ENCODE measurements around the gene SLC1A2. TPM values are rescaled to one million over a fixed set of nuclear protein-coding genes. Genes with fewer than 3 reads are reported as not detected.
A peak's percentile ranks its signal among the peaks of the same experiment; 100 is the strongest.

The SLC1A2 gene
- total RNA-seq, result not detected

GRCh38 chr11:35419184-35419829 lies at the start of gene SLC1A2:
SLC1A2 (minus strand) TSS chr11:35419558; CDS start chr11:35418966, 592 bp downstream.
- CTCF ChIA-PET, result no interaction called here
- POLR2A ChIA-PET, result no interaction called here
- no peaks in the 10 kb centered on the region for H3K36me3 Mint-ChIP-seq (ENCODE audit: low read depth)

GRCh38 chr11:35466058-35466457 lies 46.7 kb upstream of the SLC1A2 start:
- ChIA-PET CTCF (interaction anchor here (0.6 kb wide), 1 partner anchor 815 kb away, joined by 5 read pairs; no protein-coding TSS in a partner anchor), POLR2A (no interaction called here)
- H3K4me3 Mint-ChIP-seq, result no peak overlapping the region
- no peaks in the 10 kb centered on the region for H3K4me1 Mint-ChIP-seq
- no peaks in the 10 kb centered on the region for H3K9me3 Mint-ChIP-seq
- no peak for DNase-seq
- H3K27ac Mint-ChIP-seq, result no peak overlapping the region
- H3K36me3 Mint-ChIP-seq (ENCODE audit: low read depth), result no peaks in the 10 kb centered on the region
- H3K27me3 Mint-ChIP-seq, result peaks cover 17% of the 10 kb centered on the region

More at GRCh38 chr11:35419184-35419829, at the start of gene SLC1A2:
- no peaks in the 10 kb centered on the region for H3K9me3 Mint-ChIP-seq
- H3K27me3 Mint-ChIP-seq, result peaks cover 88% of the 10 kb centered on the region
- peak within 1 kb of the TSS; percentile 43 for H3K27ac Mint-ChIP-seq
- peak within 1 kb of the TSS; percentile 46 for H3K4me3 Mint-ChIP-seq
- H3K4me1 Mint-ChIP-seq, result peaks cover 12% of the 10 kb centered on the region
- DNase-seq, result no peak

DNA sequence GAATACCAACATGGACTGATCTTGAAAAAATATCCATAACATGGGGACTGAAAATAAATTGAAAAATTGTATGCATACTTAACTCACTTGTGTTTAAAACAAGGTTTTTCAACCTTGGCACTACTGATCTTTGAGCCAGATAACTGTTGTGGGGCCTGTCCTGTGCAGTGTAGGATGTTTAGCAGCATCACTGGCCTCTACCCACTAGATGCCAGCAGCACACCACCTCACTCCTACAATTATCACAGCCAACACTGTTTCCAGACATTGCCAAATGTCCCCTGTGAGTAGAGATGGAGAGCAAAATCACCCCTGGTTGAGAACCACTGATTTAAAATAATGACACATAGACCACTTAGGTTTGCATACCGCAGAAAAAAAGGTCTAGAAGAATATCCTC lies 45.0 kb upstream of the SLC1A2 start:
- H3K27me3 Mint-ChIP-seq, result peaks cover 17% of the 10 kb centered on the region
- no peak for DNase-seq
- H3K4me1 Mint-ChIP-seq, result no peaks in the 10 kb centered on the region
- H3K36me3 Mint-ChIP-seq (ENCODE audit: low read depth), result no peaks in the 10 kb centered on the region
- H3K4me3 Mint-ChIP-seq, result no peak overlapping the region
- POLR2A ChIA-PET, result no interaction called here
- CTCF ChIA-PET, result no interaction called here
- no peak overlapping the region for H3K27ac Mint-ChIP-seq
- no peaks in the 10 kb centered on the region for H3K9me3 Mint-ChIP-seq

DNA sequence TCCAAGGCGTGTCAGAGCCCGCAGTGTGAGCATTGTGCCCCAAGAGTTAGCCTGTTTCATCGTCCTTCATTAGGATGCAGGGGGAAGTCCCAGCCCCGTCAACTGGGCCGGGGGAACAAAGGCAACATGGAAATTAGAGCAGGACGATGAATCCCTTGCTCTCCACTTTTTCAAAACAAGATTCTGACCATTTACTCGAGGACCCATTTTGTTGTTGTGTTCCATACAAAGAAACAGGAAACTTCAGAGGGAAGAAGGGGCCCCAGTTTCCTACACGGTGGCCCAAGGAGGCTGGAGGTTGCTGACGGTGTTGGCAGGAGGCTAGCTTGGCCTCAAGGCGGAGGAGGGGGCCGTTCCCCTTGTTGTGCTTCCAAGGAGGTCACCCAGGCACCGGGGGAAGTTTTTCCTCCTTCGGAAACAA lies 44.0 kb upstream of the SLC1A2 start:
- no peak overlapping the region for H3K27ac Mint-ChIP-seq
- POLR2A ChIA-PET, result no interaction called here
- CTCF ChIA-PET, result no interaction called here
- H3K36me3 Mint-ChIP-seq (ENCODE audit: low read depth), result no peaks in the 10 kb centered on the region
- peaks cover 18% of the 10 kb centered on the region for H3K27me3 Mint-ChIP-seq
- no peaks in the 10 kb centered on the region for H3K4me1 Mint-ChIP-seq
- no peak overlapping the region for H3K4me3 Mint-ChIP-seq
- H3K9me3 Mint-ChIP-seq, result no peaks in the 10 kb centered on the region
- DNase-seq, result no peak

DNA sequence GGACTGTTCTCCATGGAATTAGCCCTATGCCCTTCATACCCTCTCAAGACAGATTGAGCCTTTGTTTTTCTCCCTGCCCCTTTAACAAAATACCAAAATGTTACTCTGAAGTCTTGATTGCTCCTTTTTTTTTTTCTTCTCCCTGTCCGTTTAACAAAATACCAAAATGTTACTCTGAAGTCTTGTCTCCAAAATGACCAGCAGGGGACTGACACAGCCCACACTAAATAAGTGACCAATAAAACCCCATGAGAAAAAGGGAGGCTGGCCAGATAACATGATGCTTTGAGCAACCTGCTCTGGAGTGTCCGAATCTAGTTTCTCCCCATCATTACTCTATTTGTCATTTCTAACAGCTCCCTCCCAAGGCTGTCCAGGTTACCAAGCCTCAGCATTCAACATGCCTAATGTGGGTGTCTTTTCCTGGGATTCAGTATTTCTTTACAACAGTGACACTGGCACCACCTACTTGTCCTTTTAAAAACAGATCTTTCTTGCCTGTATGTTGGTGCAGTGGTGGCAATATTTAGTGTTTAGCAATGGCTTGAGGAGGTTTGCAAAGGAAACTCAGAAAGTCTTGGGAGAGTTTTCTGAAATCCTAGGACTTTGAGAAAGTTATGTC lies 42.7 kb upstream of the SLC1A2 start:
- H3K36me3 Mint-ChIP-seq (ENCODE audit: low read depth), result no peaks in the 10 kb centered on the region
- CTCF ChIA-PET, result interaction anchor here (0.6 kb wide), 1 partner anchor 36 kb away, joined by 3 read pairs; no protein-coding TSS in a partner anchor
- peaks cover 11% of the 10 kb centered on the region for H3K27me3 Mint-ChIP-seq
- no peaks in the 10 kb centered on the region for H3K9me3 Mint-ChIP-seq
- H3K4me1 Mint-ChIP-seq, result no peaks in the 10 kb centered on the region
- H3K27ac Mint-ChIP-seq, result no peak overlapping the region
- POLR2A ChIA-PET, result no interaction called here
- H3K4me3 Mint-ChIP-seq, result no peak overlapping the region
- no peak for DNase-seq

DNA sequence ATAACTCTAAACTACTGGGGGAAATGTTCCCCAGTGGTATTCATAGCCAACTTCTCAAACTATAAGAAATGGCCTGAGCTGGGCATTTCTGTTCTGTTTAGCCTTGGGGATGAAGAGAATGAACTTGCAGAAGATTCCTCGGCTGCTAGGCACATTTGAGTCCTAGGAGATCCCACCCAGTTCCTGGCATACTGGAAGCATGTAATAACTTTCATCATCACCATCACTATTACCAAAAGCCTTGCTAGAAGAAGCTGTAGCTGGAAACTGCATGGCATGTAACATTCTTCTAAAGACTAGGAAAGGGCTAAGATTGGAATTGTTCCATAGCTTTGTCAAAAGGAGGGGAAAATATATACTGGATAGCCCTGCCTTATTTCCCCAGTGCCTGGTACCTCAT lies 40.1 kb upstream of the SLC1A2 start:
- DNase-seq, result no peak
- ChIA-PET CTCF (no interaction called here), POLR2A (no interaction called here)
- Mint-ChIP-seq H3K27me3 (peaks cover 14% of the 10 kb centered on the region), H3K4me3 (no peak overlapping the region), H3K9me3 (no peaks in the 10 kb centered on the region), H3K27ac (no peak overlapping the region), H3K36me3 (ENCODE audit: low read depth) (no peaks in the 10 kb centered on the region), H3K4me1 (no peaks in the 10 kb centered on the region)

DNA sequence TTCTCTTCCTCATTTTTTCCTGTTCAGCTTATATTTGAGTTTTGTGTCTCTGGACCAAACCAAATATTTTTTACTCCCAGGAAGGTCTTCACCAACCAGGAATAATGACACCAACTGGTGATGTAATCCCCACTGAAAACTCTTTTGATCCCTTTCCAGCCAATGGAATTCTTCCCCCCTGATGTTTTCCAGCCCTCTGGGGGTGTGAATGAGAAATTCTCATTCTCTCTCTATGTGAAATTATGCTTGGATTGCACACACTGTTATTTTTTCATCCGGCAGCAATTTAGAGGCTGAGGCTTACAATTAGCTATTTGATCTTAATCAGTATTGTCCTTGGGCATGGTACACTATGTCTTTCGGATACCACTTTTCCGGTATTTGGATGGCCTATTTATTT lies 39.5 kb upstream of the SLC1A2 start:
- H3K27me3 Mint-ChIP-seq, result peaks cover 10% of the 10 kb centered on the region
- H3K4me1 Mint-ChIP-seq, result no peaks in the 10 kb centered on the region
- CTCF ChIA-PET, result no interaction called here
- no peaks in the 10 kb centered on the region for H3K9me3 Mint-ChIP-seq
- no peak overlapping the region for H3K27ac Mint-ChIP-seq
- no peaks in the 10 kb centered on the region for H3K36me3 Mint-ChIP-seq (ENCODE audit: low read depth)
- no peak overlapping the region for H3K4me3 Mint-ChIP-seq
- POLR2A ChIA-PET, result no interaction called here
- no peak for DNase-seq

- Mint-ChIP-seq H3K4me1 (no peaks in the 10 kb centered on the region), H3K9me3 (no peaks in the 10 kb centered on the region), H3K27ac (no peak overlapping the region), H3K36me3 (ENCODE audit: low read depth) (no peaks in the 10 kb centered on the region), H3K4me3 (no peak overlapping the region), H3K27me3 (peaks cover 23% of the 10 kb centered on the region)
- DNase-seq, result no peak
- POLR2A ChIA-PET, result no interaction called here
- CTCF ChIA-PET, result no interaction called here
Observed at GRCh38 chr11:35454362-35454761, 35.0 kb upstream of the SLC1A2 start.

DNA sequence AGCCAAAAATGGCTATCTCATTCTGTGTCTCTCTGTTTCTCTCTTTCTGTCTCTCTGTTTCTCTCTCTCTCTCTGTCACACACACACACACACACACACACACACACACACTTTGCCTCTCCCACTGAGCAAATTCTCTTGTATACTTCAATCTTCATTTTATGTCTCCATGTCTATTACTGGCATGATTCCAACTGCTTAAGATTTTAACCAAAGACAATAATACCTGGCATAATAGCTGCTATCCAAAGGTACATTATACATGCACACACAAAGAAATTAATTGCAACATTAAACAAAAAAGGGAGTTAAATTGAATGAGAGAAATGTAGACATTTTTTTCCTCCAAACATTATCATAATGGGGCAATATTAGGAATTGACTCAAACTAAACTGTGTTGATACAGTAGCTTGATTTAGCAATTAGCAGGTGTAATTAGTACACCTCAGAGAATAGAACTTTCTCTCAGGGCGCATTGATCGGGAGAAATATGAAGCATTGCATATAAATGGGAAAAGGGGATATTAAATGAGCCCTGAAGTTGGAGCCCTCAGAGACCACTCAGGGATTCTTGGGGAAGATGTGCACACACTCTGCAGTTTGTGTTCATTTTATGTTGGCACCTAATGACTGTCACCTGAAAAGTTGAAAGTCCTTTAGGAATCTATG lies 17.4 kb upstream of the SLC1A2 start:
- H3K36me3 Mint-ChIP-seq (ENCODE audit: low read depth), result no peaks in the 10 kb centered on the region
- no peak for DNase-seq
- ChIA-PET POLR2A (no interaction called here), CTCF (no interaction called here)
- no peak overlapping the region for H3K27ac Mint-ChIP-seq
- no peaks in the 10 kb centered on the region for H3K9me3 Mint-ChIP-seq
- H3K27me3 Mint-ChIP-seq, result peaks cover 39% of the 10 kb centered on the region
- H3K4me3 Mint-ChIP-seq, result no peak overlapping the region
- no peaks in the 10 kb centered on the region for H3K4me1 Mint-ChIP-seq

DNA sequence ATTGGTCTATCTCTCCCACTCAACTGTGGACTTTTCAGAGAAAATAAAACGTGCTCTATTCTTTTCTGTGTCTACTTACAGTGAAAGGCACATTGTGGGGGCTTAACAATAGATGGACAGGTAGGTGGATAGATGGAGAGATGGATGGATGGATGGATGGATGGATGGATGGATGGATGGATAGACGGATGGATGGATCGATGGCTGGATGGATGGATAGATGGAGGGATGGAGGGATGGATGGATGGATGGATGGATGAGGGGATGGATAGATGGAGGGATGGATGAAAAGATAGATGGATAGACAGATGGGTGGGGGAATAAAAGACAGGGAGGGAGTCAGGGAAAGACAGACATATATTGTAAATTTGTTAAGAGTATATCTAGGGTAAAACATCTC lies 14.2 kb upstream of the SLC1A2 start:
- peaks cover 31% of the 10 kb centered on the region for H3K27me3 Mint-ChIP-seq
- DNase-seq, result no peak
- H3K27ac Mint-ChIP-seq, result no peak overlapping the region
- POLR2A ChIA-PET, result no interaction called here
- no peak overlapping the region for H3K4me3 Mint-ChIP-seq
- H3K36me3 Mint-ChIP-seq (ENCODE audit: low read depth), result no peaks in the 10 kb centered on the region
- H3K9me3 Mint-ChIP-seq, result no peaks in the 10 kb centered on the region
- CTCF ChIA-PET, result no interaction called here
- no peaks in the 10 kb centered on the region for H3K4me1 Mint-ChIP-seq

DNA sequence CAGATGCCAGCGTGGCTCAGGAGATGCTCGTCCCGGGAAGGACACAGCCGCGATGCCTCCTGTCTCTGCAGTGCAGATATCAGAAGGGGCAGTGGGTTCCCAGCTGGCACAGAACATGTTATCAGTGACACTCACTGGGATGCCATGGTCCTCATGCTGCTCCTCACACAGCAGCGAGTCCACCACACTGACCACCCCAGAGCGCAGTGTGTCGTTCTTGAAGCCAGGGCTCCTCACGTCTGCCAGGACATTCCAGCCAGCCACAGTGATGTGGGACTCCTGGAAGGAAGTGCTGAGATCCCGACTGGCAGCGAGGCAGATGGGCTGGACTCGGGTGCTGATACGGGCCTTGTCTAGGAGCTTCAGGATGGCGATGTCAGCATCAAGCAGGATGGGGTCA lies 13.1 kb upstream of the SLC1A2 start:
- H3K36me3 Mint-ChIP-seq (ENCODE audit: low read depth), result no peaks in the 10 kb centered on the region
- no peak overlapping the region for H3K4me3 Mint-ChIP-seq
- H3K9me3 Mint-ChIP-seq, result no peaks in the 10 kb centered on the region
- no peak overlapping the region for H3K27ac Mint-ChIP-seq
- H3K4me1 Mint-ChIP-seq, result no peaks in the 10 kb centered on the region
- no peak for DNase-seq
- peaks cover 28% of the 10 kb centered on the region for H3K27me3 Mint-ChIP-seq
- ChIA-PET POLR2A (no interaction called here), CTCF (no interaction called here)

DNA sequence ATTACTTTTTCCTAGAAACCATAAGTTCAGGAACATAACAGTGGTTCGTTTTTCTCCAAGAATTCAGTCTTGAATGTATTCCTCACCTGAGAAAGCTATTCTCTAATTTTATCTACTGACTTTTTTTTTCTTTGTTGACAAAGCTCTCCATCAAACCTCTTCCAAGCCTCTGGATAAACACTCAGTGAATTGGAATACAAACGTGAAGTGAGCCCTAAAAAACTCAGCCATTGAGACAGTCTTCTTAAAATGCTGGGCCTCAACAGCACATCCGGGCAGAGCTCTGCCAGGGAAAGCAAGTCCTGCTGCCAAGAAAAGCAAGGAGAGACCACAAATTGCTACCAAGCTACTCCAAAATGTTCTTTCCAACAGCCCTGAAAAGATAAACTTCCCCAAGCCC lies 7.7 kb upstream of the SLC1A2 start:
- no peak for DNase-seq
- Mint-ChIP-seq H3K27ac (no peak overlapping the region), H3K9me3 (no peaks in the 10 kb centered on the region), H3K27me3 (peaks cover 64% of the 10 kb centered on the region), H3K36me3 (ENCODE audit: low read depth) (no peaks in the 10 kb centered on the region), H3K4me3 (no peak overlapping the region), H3K4me1 (no peaks in the 10 kb centered on the region)
- CTCF ChIA-PET, result no interaction called here
- POLR2A ChIA-PET, result no interaction called here

GRCh38 chr11:35426351-35426750 lies 7.0 kb upstream of the SLC1A2 start:
- H3K27ac Mint-ChIP-seq, result no peak overlapping the region
- H3K27me3 Mint-ChIP-seq, result peaks cover 70% of the 10 kb centered on the region
- ChIA-PET POLR2A (no interaction called here), CTCF (no interaction called here)
- no peaks in the 10 kb centered on the region for H3K36me3 Mint-ChIP-seq (ENCODE audit: low read depth)
- no peaks in the 10 kb centered on the region for H3K9me3 Mint-ChIP-seq
- no peaks in the 10 kb centered on the region for H3K4me1 Mint-ChIP-seq
- no peak overlapping the region for H3K4me3 Mint-ChIP-seq
- no peak for DNase-seq
